Panc1 (cell line): ENCODE measurements around the gene GPR149.

Experiments
- POLR2AphosphoS5 ChIP-seq: IDR thresholded peaks from 2 replicates; pipeline ENCODE4 v1.6.1; 2012; ENCODE audit warnings: mild to moderate bottlenecking, low read depth, low read length, moderate library complexity
- SIN3A ChIP-seq: IDR thresholded peaks from 2 replicates; pipeline ENCODE4 v1.6.1; 2012; ENCODE audit warnings: low read depth, mild to moderate bottlenecking, low read length, moderate library complexity, borderline replicate concordance; ENCODE audit not compliant: insufficient read depth
- TCF7L2 ChIP-seq: IDR thresholded peaks from 2 replicates; pipeline ENCODE4 v1.6.1; 2011; ENCODE audit warnings: mild to moderate bottlenecking, low read depth, low read length, inconsistent platforms
- TF ChIP-seq, protein P1 (sequence below): fragments of 450-650 bp; IDR thresholded peaks from 2 replicates; pipeline ENCODE4 v1.5.1; 2017; ENCODE audit warnings: mild to moderate bottlenecking
- TF ChIP-seq, protein P2 (sequence below), 2 experiments: IDR thresholded peaks; 2 replicates each; pipeline ENCODE4 v1.6.1; 2011 to 2012; ENCODE audit warnings: low read depth in 2 of 2, control low read depth in 1 of 2, low read length in 1 of 2, mild to moderate bottlenecking in 1 of 2, moderate library complexity in 1 of 2; ENCODE audit not compliant: insufficient read depth in 1 of 2

DNA sequence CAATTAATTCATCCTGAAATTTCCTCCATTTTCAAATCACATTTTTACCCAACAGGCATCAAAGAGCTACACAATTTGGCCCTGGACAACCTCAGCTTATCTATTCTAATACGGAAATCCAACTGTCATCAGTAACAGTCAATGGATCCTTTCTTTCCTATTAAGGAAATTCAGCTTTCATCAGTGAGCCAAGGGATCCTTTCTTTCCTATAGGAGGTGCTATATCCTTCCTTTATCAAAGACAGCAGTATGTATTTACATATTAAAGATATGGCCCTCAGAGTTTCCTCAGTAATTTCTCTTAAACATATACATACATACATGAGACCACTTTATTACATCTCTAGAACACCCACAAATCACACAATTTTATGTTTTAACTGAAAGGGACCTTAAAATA, 115.8 kb downstream of the GPR149 start:
- TF ChIP-seq, protein P1, sequence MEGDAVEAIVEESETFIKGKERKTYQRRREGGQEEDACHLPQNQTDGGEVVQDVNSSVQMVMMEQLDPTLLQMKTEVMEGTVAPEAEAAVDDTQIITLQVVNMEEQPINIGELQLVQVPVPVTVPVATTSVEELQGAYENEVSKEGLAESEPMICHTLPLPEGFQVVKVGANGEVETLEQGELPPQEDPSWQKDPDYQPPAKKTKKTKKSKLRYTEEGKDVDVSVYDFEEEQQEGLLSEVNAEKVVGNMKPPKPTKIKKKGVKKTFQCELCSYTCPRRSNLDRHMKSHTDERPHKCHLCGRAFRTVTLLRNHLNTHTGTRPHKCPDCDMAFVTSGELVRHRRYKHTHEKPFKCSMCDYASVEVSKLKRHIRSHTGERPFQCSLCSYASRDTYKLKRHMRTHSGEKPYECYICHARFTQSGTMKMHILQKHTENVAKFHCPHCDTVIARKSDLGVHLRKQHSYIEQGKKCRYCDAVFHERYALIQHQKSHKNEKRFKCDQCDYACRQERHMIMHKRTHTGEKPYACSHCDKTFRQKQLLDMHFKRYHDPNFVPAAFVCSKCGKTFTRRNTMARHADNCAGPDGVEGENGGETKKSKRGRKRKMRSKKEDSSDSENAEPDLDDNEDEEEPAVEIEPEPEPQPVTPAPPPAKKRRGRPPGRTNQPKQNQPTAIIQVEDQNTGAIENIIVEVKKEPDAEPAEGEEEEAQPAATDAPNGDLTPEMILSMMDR: peak; percentile 28; the same call in 1 of the 2 replicates
- no peak for TF ChIP-seq POLR2AphosphoS5
- TF ChIP-seq TCF7L2: no peak
- TF ChIP-seq, protein P2, sequence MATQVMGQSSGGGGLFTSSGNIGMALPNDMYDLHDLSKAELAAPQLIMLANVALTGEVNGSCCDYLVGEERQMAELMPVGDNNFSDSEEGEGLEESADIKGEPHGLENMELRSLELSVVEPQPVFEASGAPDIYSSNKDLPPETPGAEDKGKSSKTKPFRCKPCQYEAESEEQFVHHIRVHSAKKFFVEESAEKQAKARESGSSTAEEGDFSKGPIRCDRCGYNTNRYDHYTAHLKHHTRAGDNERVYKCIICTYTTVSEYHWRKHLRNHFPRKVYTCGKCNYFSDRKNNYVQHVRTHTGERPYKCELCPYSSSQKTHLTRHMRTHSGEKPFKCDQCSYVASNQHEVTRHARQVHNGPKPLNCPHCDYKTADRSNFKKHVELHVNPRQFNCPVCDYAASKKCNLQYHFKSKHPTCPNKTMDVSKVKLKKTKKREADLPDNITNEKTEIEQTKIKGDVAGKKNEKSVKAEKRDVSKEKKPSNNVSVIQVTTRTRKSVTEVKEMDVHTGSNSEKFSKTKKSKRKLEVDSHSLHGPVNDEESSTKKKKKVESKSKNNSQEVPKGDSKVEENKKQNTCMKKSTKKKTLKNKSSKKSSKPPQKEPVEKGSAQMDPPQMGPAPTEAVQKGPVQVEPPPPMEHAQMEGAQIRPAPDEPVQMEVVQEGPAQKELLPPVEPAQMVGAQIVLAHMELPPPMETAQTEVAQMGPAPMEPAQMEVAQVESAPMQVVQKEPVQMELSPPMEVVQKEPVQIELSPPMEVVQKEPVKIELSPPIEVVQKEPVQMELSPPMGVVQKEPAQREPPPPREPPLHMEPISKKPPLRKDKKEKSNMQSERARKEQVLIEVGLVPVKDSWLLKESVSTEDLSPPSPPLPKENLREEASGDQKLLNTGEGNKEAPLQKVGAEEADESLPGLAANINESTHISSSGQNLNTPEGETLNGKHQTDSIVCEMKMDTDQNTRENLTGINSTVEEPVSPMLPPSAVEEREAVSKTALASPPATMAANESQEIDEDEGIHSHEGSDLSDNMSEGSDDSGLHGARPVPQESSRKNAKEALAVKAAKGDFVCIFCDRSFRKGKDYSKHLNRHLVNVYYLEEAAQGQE (IDR thresholded peaks at IDR 0.05; ENCODE audit: insufficient read depth in 1 of 2, low read depth in 2 of 2, low read length in 1 of 2): no peak
- no peak for TF ChIP-seq SIN3A
